Hepatocyte (in vitro differentiated cells): Measurements from ENCODE around the gene OSBP2. TPM values are rescaled to one million over a fixed set of nuclear protein-coding genes. Genes with fewer than 3 reads are reported as not detected.

ENCODE experiments used
- DNase-seq: peaks from one replicate; pipeline ENCODE4 v3.0.0-alpha.2; 2016; ENCODE audit warnings: low spot score
- H2AFZ ChIP-seq: fragments of 200-600 bp; sonication (generic); 2 replicates; pipeline ENCODE4 v1.6.0; 2016; ENCODE audit warnings: antibody characterized with exemption, mild to moderate bottlenecking
- H3K27ac ChIP-seq: fragments of 200-600 bp; sonication (generic); 2 replicates; pipeline ENCODE4 v1.5.1; 2016; ENCODE audit warnings: mild to moderate bottlenecking
- H3K27me3 ChIP-seq: fragments of 200-600 bp; sonication (generic); 2 replicates; pipeline ENCODE4 v1.6.1; 2016
- H3K36me3 ChIP-seq: fragments of 200-600 bp; sonication (generic); replicated peaks from 2 replicates; pipeline ENCODE4 v1.5.1; 2016; ENCODE audit warnings: low read depth; ENCODE audit not compliant: insufficient read depth
- H3K4me1 ChIP-seq: fragments of 200-600 bp; sonication (generic); 2 replicates; pipeline ENCODE4 v1.5.1; 2016; ENCODE audit warnings: mild to moderate bottlenecking, moderate library complexity; ENCODE audit not compliant: insufficient read depth
- H3K4me2 ChIP-seq: fragments of 200-600 bp; sonication (generic); 2 replicates; pipeline ENCODE4 v1.6.0; 2016
- H3K4me3 ChIP-seq: fragments of 200-600 bp; sonication (generic); 2 replicates; pipeline ENCODE4 v1.5.1; 2016; ENCODE audit warnings: mild to moderate bottlenecking
- H3K79me2 ChIP-seq: fragments of 200-600 bp; sonication (generic); 2 replicates; pipeline ENCODE4 v1.6.0; 2017; ENCODE audit warnings: mild to moderate bottlenecking
- H3K9me2 ChIP-seq: fragments of 200-600 bp; sonication (generic); replicated peaks from 2 replicates; pipeline ENCODE4 v1.6.0; 2017; ENCODE audit warnings: mild to moderate bottlenecking; ENCODE audit not compliant: insufficient read depth
- H3K9me3 ChIP-seq: fragments of 200-600 bp; sonication (generic); 2 replicates; pipeline ENCODE4 v1.5.1; 2016; ENCODE audit warnings: low read depth, mild to moderate bottlenecking
- H4K20me1 ChIP-seq: fragments of 200-600 bp; sonication (generic); 2 replicates; pipeline ENCODE4 v1.6.0; 2016; ENCODE audit warnings: mild to moderate bottlenecking; ENCODE audit not compliant: insufficient read depth, poor library complexity, severe bottlenecking
- EZH2 ChIP-seq: fragments of 200-600 bp; sonication (generic); IDR thresholded peaks from 2 replicates; pipeline ENCODE4 v1.6.1; 2016; ENCODE audit warnings: antibody characterized with exemption, mild to moderate bottlenecking, borderline replicate concordance
- EZH2phosphoT487 ChIP-seq: fragments of 200-600 bp; sonication (generic); IDR thresholded peaks from one replicate; pipeline ENCODE4 v1.6.1; 2018; ENCODE audit warnings: antibody characterized with exemption, mild to moderate bottlenecking, low read depth, moderate library complexity; ENCODE audit not compliant: unreplicated experiment, severe bottlenecking
- WGBS: methylation state at CpG from one replicate; pipeline ENCODE4 v1.1.6; 2016; ENCODE audit warnings: low lambda C conversion rate; ENCODE audit errors: missing lambda C conversion rate; 5-methylcytosine and 5-hydroxymethylcytosine counted together
- polyA plus RNA-seq: library from polyadenylated mRNA; unstranded; fragments of >200 nt; fragmentation: Nextera tagmentation; extraction: Ambion mirVana; gene quantifications from 2 replicates; pipeline ENCODE4 v1.2.1, GENCODE V29; 2016
- total RNA-seq: library from RNA; depleted of rRNA; stranded (reverse); fragments of >200 nt; gene quantifications from 2 replicates; pipeline ENCODE4 v1.2.3, GENCODE V29; 2014
- TF ChIP-seq, protein P1 (sequence below): fragments of 200-600 bp; sonication (generic); IDR thresholded peaks from 2 replicates; pipeline ENCODE4 v1.5.1; 2016; ENCODE audit warnings: antibody characterized with exemption, mild to moderate bottlenecking; ENCODE audit not compliant: poor library complexity

OSBP2 gene
- total and polyA plus RNA-seq, 2 experiments from 2014 or later, result 23.0 to 25.5 TPM

DNA sequence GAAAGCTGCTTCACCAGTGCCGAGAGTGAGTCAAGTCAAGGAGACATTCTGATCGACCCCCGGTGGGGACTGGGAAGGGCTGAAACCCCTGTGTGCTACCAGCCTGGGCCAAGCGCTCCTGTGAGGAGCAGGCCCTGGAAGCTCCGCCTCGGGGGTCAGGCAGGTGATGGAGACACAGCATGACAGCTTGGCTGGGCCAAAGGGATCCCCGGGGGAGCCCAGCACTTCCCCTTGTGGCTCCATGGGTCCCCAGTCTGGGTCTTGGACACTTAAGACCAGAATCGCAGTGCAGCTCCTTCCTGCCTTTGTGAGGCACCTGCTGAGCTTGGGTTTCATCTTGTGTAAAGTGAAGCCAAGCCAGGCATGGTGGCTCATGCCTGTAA is 184.7 kb downstream of the OSBP2 start:
- 90% methylated on average over 7 of the region's 8 CpGs for WGBS
- Histone ChIP-seq H3K36me3 (no peaks in the 10 kb centered on the region), H3K9me3 (no peaks in the 10 kb centered on the region), H3K27me3 (no peaks in the 10 kb centered on the region), H3K79me2 (peaks cover 15% of the 10 kb centered on the region), H3K27ac (no peak overlapping the region), H2AFZ (no peak overlapping the region), H3K4me2 (peak overlapping the region; percentile 35), H3K4me1 (peaks cover 37% of the 10 kb centered on the region), H3K4me3 (no peak overlapping the region), H3K9me2 (no peaks in the 10 kb centered on the region), H4K20me1 (no peaks in the 10 kb centered on the region)
- TF ChIP-seq EZH2phosphoT487 (no peak), EZH2 (no peak)
- TF ChIP-seq, protein P1, sequence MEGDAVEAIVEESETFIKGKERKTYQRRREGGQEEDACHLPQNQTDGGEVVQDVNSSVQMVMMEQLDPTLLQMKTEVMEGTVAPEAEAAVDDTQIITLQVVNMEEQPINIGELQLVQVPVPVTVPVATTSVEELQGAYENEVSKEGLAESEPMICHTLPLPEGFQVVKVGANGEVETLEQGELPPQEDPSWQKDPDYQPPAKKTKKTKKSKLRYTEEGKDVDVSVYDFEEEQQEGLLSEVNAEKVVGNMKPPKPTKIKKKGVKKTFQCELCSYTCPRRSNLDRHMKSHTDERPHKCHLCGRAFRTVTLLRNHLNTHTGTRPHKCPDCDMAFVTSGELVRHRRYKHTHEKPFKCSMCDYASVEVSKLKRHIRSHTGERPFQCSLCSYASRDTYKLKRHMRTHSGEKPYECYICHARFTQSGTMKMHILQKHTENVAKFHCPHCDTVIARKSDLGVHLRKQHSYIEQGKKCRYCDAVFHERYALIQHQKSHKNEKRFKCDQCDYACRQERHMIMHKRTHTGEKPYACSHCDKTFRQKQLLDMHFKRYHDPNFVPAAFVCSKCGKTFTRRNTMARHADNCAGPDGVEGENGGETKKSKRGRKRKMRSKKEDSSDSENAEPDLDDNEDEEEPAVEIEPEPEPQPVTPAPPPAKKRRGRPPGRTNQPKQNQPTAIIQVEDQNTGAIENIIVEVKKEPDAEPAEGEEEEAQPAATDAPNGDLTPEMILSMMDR, result no peak
- no peak for DNase-seq

DNA sequence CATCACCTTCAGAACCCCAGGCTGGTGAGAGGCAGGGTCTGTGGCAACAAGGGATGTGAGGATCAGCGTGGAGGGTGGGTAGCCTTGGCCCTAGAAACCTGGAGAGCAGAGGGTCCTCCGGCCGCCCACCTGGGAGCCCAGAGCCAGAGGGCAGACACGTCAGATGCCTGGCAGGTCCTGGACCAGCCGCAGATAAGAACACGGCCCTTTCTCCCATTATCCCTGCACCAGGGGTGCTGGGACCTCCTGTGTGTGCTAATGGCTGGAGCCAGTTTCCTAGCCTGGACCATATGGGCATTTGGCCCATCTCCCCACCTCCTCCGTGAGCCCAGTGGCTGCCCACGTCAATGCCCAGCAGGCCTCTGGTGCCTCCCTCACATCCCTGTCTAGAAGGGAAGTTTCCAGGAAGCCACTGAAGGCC is 185.5 kb downstream of the OSBP2 start:
- TF ChIP-seq, protein P1, result no peak
- TF ChIP-seq EZH2 (no peak), EZH2phosphoT487 (no peak)
- H3K27ac ChIP-seq, result no peak overlapping the region
- H4K20me1 ChIP-seq, result no peaks in the 10 kb centered on the region
- peaks cover 37% of the 10 kb centered on the region for H3K4me1 ChIP-seq
- H3K4me3 ChIP-seq, result no peak overlapping the region
- no peaks in the 10 kb centered on the region for H3K36me3 ChIP-seq
- peaks cover 16% of the 10 kb centered on the region for H3K79me2 ChIP-seq
- H3K4me2 ChIP-seq, result no peak overlapping the region
- H2AFZ ChIP-seq, result no peak overlapping the region
- WGBS, result 90% methylated on average over 8 of the region's 8 CpGs
- no peaks in the 10 kb centered on the region for H3K27me3 ChIP-seq
- no peaks in the 10 kb centered on the region for H3K9me2 ChIP-seq
- H3K9me3 ChIP-seq, result no peaks in the 10 kb centered on the region
- no peak for DNase-seq

GRCh38 chr22:30880847-30881246 is 186.2 kb downstream of the OSBP2 start:
- H3K4me2 ChIP-seq, result peak overlapping the region; percentile 73
- peaks cover 37% of the 10 kb centered on the region for H3K4me1 ChIP-seq
- no peaks in the 10 kb centered on the region for H3K36me3 ChIP-seq
- no peak for DNase-seq
- H3K79me2 ChIP-seq, result peaks cover 16% of the 10 kb centered on the region
- H3K9me2 ChIP-seq, result no peaks in the 10 kb centered on the region
- H3K27ac ChIP-seq, result peak overlapping the region; percentile 86
- H3K27me3 ChIP-seq, result no peaks in the 10 kb centered on the region
- 94% methylated on average over 5 of the region's 5 CpGs for WGBS
- no peaks in the 10 kb centered on the region for H3K9me3 ChIP-seq
- TF ChIP-seq EZH2 (no peak), EZH2phosphoT487 (no peak)
- TF ChIP-seq, protein P1, result no peak
- H3K4me3 ChIP-seq, result no peak overlapping the region
- no peak overlapping the region for H2AFZ ChIP-seq
- no peaks in the 10 kb centered on the region for H4K20me1 ChIP-seq
